ENCODE data around the gene RASGRP3.

- TF ChIP-seq CTCF (IDR thresholded peaks at IDR 0.05 in 2 of 3, conservative IDR thresholded peaks at IDR 0.05 in 1 of 3; ENCODE audit: borderline replicate concordance in 1 of 3, insufficient read depth in 1 of 3, low read depth in 2 of 3, low read length in 2 of 3) (no peak), EZH2 (IDR thresholded peaks at IDR 0.05) (no peak), EGR1 (IDR thresholded peaks at IDR 0.05; ENCODE audit: low read depth) (no peak), EZH2phosphoT487 (IDR thresholded peaks at IDR 0.05; ENCODE audit: borderline replicate concordance) (no peak), POLR2A (IDR thresholded peaks at IDR 0.05; ENCODE audit: borderline replicate concordance, extremely low read depth, insufficient read depth, insufficient read length) (no peak), POLR2AphosphoS5 (IDR thresholded peaks at IDR 0.05; ENCODE audit: low read depth, low read length) (no peak), ZBTB33 (IDR thresholded peaks at IDR 0.05; ENCODE audit: extremely low read depth, insufficient replicate concordance, low read length) (no peak)
- TF ChIP-seq, protein P1, sequence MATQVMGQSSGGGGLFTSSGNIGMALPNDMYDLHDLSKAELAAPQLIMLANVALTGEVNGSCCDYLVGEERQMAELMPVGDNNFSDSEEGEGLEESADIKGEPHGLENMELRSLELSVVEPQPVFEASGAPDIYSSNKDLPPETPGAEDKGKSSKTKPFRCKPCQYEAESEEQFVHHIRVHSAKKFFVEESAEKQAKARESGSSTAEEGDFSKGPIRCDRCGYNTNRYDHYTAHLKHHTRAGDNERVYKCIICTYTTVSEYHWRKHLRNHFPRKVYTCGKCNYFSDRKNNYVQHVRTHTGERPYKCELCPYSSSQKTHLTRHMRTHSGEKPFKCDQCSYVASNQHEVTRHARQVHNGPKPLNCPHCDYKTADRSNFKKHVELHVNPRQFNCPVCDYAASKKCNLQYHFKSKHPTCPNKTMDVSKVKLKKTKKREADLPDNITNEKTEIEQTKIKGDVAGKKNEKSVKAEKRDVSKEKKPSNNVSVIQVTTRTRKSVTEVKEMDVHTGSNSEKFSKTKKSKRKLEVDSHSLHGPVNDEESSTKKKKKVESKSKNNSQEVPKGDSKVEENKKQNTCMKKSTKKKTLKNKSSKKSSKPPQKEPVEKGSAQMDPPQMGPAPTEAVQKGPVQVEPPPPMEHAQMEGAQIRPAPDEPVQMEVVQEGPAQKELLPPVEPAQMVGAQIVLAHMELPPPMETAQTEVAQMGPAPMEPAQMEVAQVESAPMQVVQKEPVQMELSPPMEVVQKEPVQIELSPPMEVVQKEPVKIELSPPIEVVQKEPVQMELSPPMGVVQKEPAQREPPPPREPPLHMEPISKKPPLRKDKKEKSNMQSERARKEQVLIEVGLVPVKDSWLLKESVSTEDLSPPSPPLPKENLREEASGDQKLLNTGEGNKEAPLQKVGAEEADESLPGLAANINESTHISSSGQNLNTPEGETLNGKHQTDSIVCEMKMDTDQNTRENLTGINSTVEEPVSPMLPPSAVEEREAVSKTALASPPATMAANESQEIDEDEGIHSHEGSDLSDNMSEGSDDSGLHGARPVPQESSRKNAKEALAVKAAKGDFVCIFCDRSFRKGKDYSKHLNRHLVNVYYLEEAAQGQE (IDR thresholded peaks at IDR 0.05; ENCODE audit: low read depth) = no peak
These were observed 13.5 kb downstream of the RASGRP3 start for GRCh38 chr2:33489835-33490431.

All from HCT116 (cell line).